ENCODE results near the gene DNAJB7.
"Not testable (repeated sequence)": the region's sequence is repeated elsewhere in the genome, so short reads cannot be mapped to it uniquely, and the experiment has no call there.

The DNAJB7 gene

GRCh38 chr22:40862013-40862412 lies at the start of gene DNAJB7:
Gene DNAJB7 (minus strand): TSS chr22:40862113. CDS start chr22:40861994, 119 bp downstream.
- no peak within 1 kb of the TSS for H3K4me3 Mint-ChIP-seq
- H3K27me3 Mint-ChIP-seq (ENCODE audit: low read depth): no peaks in the 10 kb centered on the region
- H3K36me3 Mint-ChIP-seq (ENCODE audit: low read depth): no peaks in the 10 kb centered on the region
- H3K27ac Mint-ChIP-seq: no peak within 1 kb of the TSS
- no peaks in the 10 kb centered on the region for H3K9me3 Mint-ChIP-seq
- peaks cover 9% of the 10 kb centered on the region for H3K4me1 Mint-ChIP-seq (ENCODE audit: low read depth)

GRCh38 chr22:40908895-40909294 lies 47.0 kb upstream of the DNAJB7 start:
- Mint-ChIP-seq H3K27me3 (ENCODE audit: low read depth) (no peaks in the 10 kb centered on the region), H3K4me1 (ENCODE audit: low read depth) (peaks cover under 1% of the 10 kb centered on the region), H3K9me3 (no peaks in the 10 kb centered on the region), H3K27ac (no peak overlapping the region), H3K36me3 (ENCODE audit: low read depth) (no peaks in the 10 kb centered on the region), H3K4me3 (no peak overlapping the region)

- no peak overlapping the region for H3K27ac Mint-ChIP-seq
- H3K36me3 Mint-ChIP-seq (ENCODE audit: low read depth): no peaks in the 10 kb centered on the region
- H3K4me1 Mint-ChIP-seq (ENCODE audit: low read depth): peaks cover 4% of the 10 kb centered on the region
- no peaks in the 10 kb centered on the region for H3K9me3 Mint-ChIP-seq
- no peak overlapping the region for H3K4me3 Mint-ChIP-seq
- no peaks in the 10 kb centered on the region for H3K27me3 Mint-ChIP-seq (ENCODE audit: low read depth)
These were observed 42.2 kb upstream of the DNAJB7 start for GRCh38 chr22:40904101-40904500.

- peaks cover 2% of the 10 kb centered on the region for H3K36me3 Mint-ChIP-seq (ENCODE audit: low read depth)
- H3K4me3 Mint-ChIP-seq: no peak overlapping the region
- no peaks in the 10 kb centered on the region for H3K27me3 Mint-ChIP-seq (ENCODE audit: low read depth)
- H3K4me1 Mint-ChIP-seq (ENCODE audit: low read depth): peaks cover 8% of the 10 kb centered on the region
- peak overlapping the region; percentile 36 for H3K27ac Mint-ChIP-seq
- no peaks in the 10 kb centered on the region for H3K9me3 Mint-ChIP-seq
These were observed 37.0 kb upstream of the DNAJB7 start for GRCh38 chr22:40898850-40899357.

GRCh38 chr22:40894417-40894816 lies 32.5 kb upstream of the DNAJB7 start:
- Mint-ChIP-seq H3K4me1 (ENCODE audit: low read depth) (peaks cover 7% of the 10 kb centered on the region), H3K27ac (no peak overlapping the region), H3K4me3 (no peak overlapping the region), H3K36me3 (ENCODE audit: low read depth) (peaks cover 2% of the 10 kb centered on the region), H3K9me3 (no peaks in the 10 kb centered on the region), H3K27me3 (ENCODE audit: low read depth) (no peaks in the 10 kb centered on the region)

GRCh38 chr22:40890881-40891280 lies 29.0 kb upstream of the DNAJB7 start:
- no peak overlapping the region for H3K4me3 Mint-ChIP-seq
- H3K9me3 Mint-ChIP-seq: no peaks in the 10 kb centered on the region
- no peaks in the 10 kb centered on the region for H3K27me3 Mint-ChIP-seq (ENCODE audit: low read depth)
- H3K36me3 Mint-ChIP-seq (ENCODE audit: low read depth): peaks cover 15% of the 10 kb centered on the region
- H3K27ac Mint-ChIP-seq: no peak overlapping the region
- peaks cover 6% of the 10 kb centered on the region for H3K4me1 Mint-ChIP-seq (ENCODE audit: low read depth)

GRCh38 chr22:40889116-40889515 lies 27.2 kb upstream of the DNAJB7 start:
- H3K27ac Mint-ChIP-seq: no peak overlapping the region
- no peak overlapping the region for H3K4me3 Mint-ChIP-seq
- H3K36me3 Mint-ChIP-seq (ENCODE audit: low read depth): peaks cover 15% of the 10 kb centered on the region
- H3K9me3 Mint-ChIP-seq: no peaks in the 10 kb centered on the region
- H3K4me1 Mint-ChIP-seq (ENCODE audit: low read depth): peaks cover 6% of the 10 kb centered on the region
- H3K27me3 Mint-ChIP-seq (ENCODE audit: low read depth): no peaks in the 10 kb centered on the region

- H3K27ac Mint-ChIP-seq: no peak overlapping the region
- no peaks in the 10 kb centered on the region for H3K4me1 Mint-ChIP-seq (ENCODE audit: low read depth)
These were observed 17.0 kb upstream of the DNAJB7 start for GRCh38 chr22:40878922-40879321.

GRCh38 chr22:40877488-40877887 lies 15.6 kb upstream of the DNAJB7 start:
- H3K9me3 Mint-ChIP-seq: no peaks in the 10 kb centered on the region
- no peak overlapping the region for H3K4me3 Mint-ChIP-seq
- no peak overlapping the region for H3K27ac Mint-ChIP-seq

More at GRCh38 chr22:40878922-40879321, 17.0 kb upstream of the DNAJB7 start:
- H3K27me3 Mint-ChIP-seq (ENCODE audit: low read depth): no peaks in the 10 kb centered on the region
- no peaks in the 10 kb centered on the region for H3K9me3 Mint-ChIP-seq
- H3K4me3 Mint-ChIP-seq: no peak overlapping the region
- H3K36me3 Mint-ChIP-seq (ENCODE audit: low read depth): peaks cover 7% of the 10 kb centered on the region

GRCh38 chr22:40876907-40877306 lies 15.0 kb upstream of the DNAJB7 start:
- Mint-ChIP-seq H3K27ac (no peak overlapping the region), H3K4me3 (no peak overlapping the region), H3K9me3 (no peaks in the 10 kb centered on the region)

More at GRCh38 chr22:40877488-40877887, 15.6 kb upstream of the DNAJB7 start:
- Mint-ChIP-seq H3K4me1 (ENCODE audit: low read depth) (no peaks in the 10 kb centered on the region), H3K27me3 (ENCODE audit: low read depth) (no peaks in the 10 kb centered on the region), H3K36me3 (ENCODE audit: low read depth) (peaks cover 7% of the 10 kb centered on the region)

GRCh38 chr22:40875111-40875510 lies 13.2 kb upstream of the DNAJB7 start:
- Mint-ChIP-seq H3K4me3 (no peak overlapping the region), H3K4me1 (ENCODE audit: low read depth) (no peaks in the 10 kb centered on the region), H3K27me3 (ENCODE audit: low read depth) (no peaks in the 10 kb centered on the region), H3K27ac (no peak overlapping the region), H3K9me3 (no peaks in the 10 kb centered on the region), H3K36me3 (ENCODE audit: low read depth) (peaks cover 5% of the 10 kb centered on the region)

More at GRCh38 chr22:40876907-40877306, 15.0 kb upstream of the DNAJB7 start:
- H3K27me3 Mint-ChIP-seq (ENCODE audit: low read depth): no peaks in the 10 kb centered on the region
- peaks cover 7% of the 10 kb centered on the region for H3K36me3 Mint-ChIP-seq (ENCODE audit: low read depth)
- no peaks in the 10 kb centered on the region for H3K4me1 Mint-ChIP-seq (ENCODE audit: low read depth)

- Mint-ChIP-seq H3K9me3 (no peaks in the 10 kb centered on the region), H3K4me3 (no peak overlapping the region), H3K27ac (no peak overlapping the region), H3K27me3 (ENCODE audit: low read depth) (no peaks in the 10 kb centered on the region), H3K36me3 (ENCODE audit: low read depth) (peaks cover 6% of the 10 kb centered on the region), H3K4me1 (ENCODE audit: low read depth) (no peaks in the 10 kb centered on the region)
These were observed 12.1 kb upstream of the DNAJB7 start for GRCh38 chr22:40874016-40874415.

GRCh38 chr22:40868379-40868778 lies 6.5 kb upstream of the DNAJB7 start:
- H3K36me3 Mint-ChIP-seq (ENCODE audit: low read depth); H3K27ac Mint-ChIP-seq; H3K4me1 Mint-ChIP-seq (ENCODE audit: low read depth); H3K9me3 Mint-ChIP-seq; H3K4me3 Mint-ChIP-seq; H3K27me3 Mint-ChIP-seq (ENCODE audit: low read depth): not testable (repeated sequence)

- Mint-ChIP-seq H3K36me3 (ENCODE audit: low read depth) (peaks cover 4% of the 10 kb centered on the region), H3K4me3 (no peak overlapping the region), H3K4me1 (ENCODE audit: low read depth) (peaks cover 2% of the 10 kb centered on the region), H3K27me3 (ENCODE audit: low read depth) (no peaks in the 10 kb centered on the region), H3K27ac (no peak overlapping the region), H3K9me3 (no peaks in the 10 kb centered on the region)
These were observed 5.2 kb upstream of the DNAJB7 start for GRCh38 chr22:40867109-40867508.

- peaks cover 9% of the 10 kb centered on the region for H3K4me1 Mint-ChIP-seq (ENCODE audit: low read depth)
- no peaks in the 10 kb centered on the region for H3K9me3 Mint-ChIP-seq
- no peak overlapping the region for H3K27ac Mint-ChIP-seq
- no peak overlapping the region for H3K4me3 Mint-ChIP-seq
- H3K36me3 Mint-ChIP-seq (ENCODE audit: low read depth): no peaks in the 10 kb centered on the region
- no peaks in the 10 kb centered on the region for H3K27me3 Mint-ChIP-seq (ENCODE audit: low read depth)
These were observed 624 bp upstream of the DNAJB7 start for GRCh38 chr22:40862537-40862936.
